ENCODE results near the gene ALDOB.

Gene ALDOB

GRCh38 chr9:101435601-101436079, at the start of gene ALDOB:
ALDOB (minus strand) TSS chr9:101435774; CDS start chr9:101430887, 4,887 bp downstream.
- Mint-ChIP-seq H3K4me3 (no peak within 1 kb of the TSS), H3K4me1 (ENCODE audit: low read depth) (no peaks in the 10 kb centered on the region), H3K27me3 (ENCODE audit: low read depth) (peaks cover 4% of the 10 kb centered on the region), H3K9me3 (no peaks in the 10 kb centered on the region), H3K36me3 (ENCODE audit: low read depth) (no peaks in the 10 kb centered on the region), H3K27ac (no peak within 1 kb of the TSS)
- DNase-seq (ENCODE audit: low spot score): no peak

GRCh38 chr9:101484046-101484445, 48.5 kb upstream of the ALDOB start:
- Mint-ChIP-seq H3K27me3 (ENCODE audit: low read depth) (peaks cover 40% of the 10 kb centered on the region), H3K4me3 (no peak overlapping the region), H3K36me3 (ENCODE audit: low read depth) (no peaks in the 10 kb centered on the region), H3K4me1 (ENCODE audit: low read depth) (no peaks in the 10 kb centered on the region), H3K9me3 (no peaks in the 10 kb centered on the region), H3K27ac (no peak overlapping the region)
- DNase-seq (ENCODE audit: low spot score): no peak

GRCh38 chr9:101481261-101481660, 45.7 kb upstream of the ALDOB start:
- no peaks in the 10 kb centered on the region for H3K9me3 Mint-ChIP-seq
- no peaks in the 10 kb centered on the region for H3K36me3 Mint-ChIP-seq (ENCODE audit: low read depth)
- DNase-seq (ENCODE audit: low spot score): no peak
- H3K27me3 Mint-ChIP-seq (ENCODE audit: low read depth): peaks cover 23% of the 10 kb centered on the region
- H3K27ac Mint-ChIP-seq: no peak overlapping the region
- no peak overlapping the region for H3K4me3 Mint-ChIP-seq
- no peaks in the 10 kb centered on the region for H3K4me1 Mint-ChIP-seq (ENCODE audit: low read depth)

GRCh38 chr9:101480386-101480785, 44.8 kb upstream of the ALDOB start:
- DNase-seq (ENCODE audit: low spot score): no peak
- Mint-ChIP-seq H3K27me3 (ENCODE audit: low read depth) (peaks cover 16% of the 10 kb centered on the region), H3K27ac (no peak overlapping the region), H3K9me3 (no peaks in the 10 kb centered on the region), H3K36me3 (ENCODE audit: low read depth) (no peaks in the 10 kb centered on the region), H3K4me1 (ENCODE audit: low read depth) (no peaks in the 10 kb centered on the region), H3K4me3 (no peak overlapping the region)

GRCh38 chr9:101479338-101480030, 43.9 kb upstream of the ALDOB start:
- Mint-ChIP-seq H3K4me3 (no peak overlapping the region), H3K9me3 (no peaks in the 10 kb centered on the region)

GRCh38 chr9:101478906-101479305, 43.3 kb upstream of the ALDOB start:
- DNase-seq (ENCODE audit: low spot score): no peak
- H3K4me1 Mint-ChIP-seq (ENCODE audit: low read depth): no peaks in the 10 kb centered on the region
- H3K27ac Mint-ChIP-seq: no peak overlapping the region
- H3K27me3 Mint-ChIP-seq (ENCODE audit: low read depth): peaks cover 4% of the 10 kb centered on the region
- no peaks in the 10 kb centered on the region for H3K9me3 Mint-ChIP-seq
- no peaks in the 10 kb centered on the region for H3K36me3 Mint-ChIP-seq (ENCODE audit: low read depth)
- H3K4me3 Mint-ChIP-seq: no peak overlapping the region

More at GRCh38 chr9:101479338-101480030, 43.9 kb upstream of the ALDOB start:
- Mint-ChIP-seq H3K27ac (no peak overlapping the region), H3K4me1 (ENCODE audit: low read depth) (no peaks in the 10 kb centered on the region), H3K36me3 (ENCODE audit: low read depth) (no peaks in the 10 kb centered on the region), H3K27me3 (ENCODE audit: low read depth) (peaks cover 10% of the 10 kb centered on the region)
- DNase-seq (ENCODE audit: low spot score): no peak

GRCh38 chr9:101478444-101478843, 42.9 kb upstream of the ALDOB start:
- Mint-ChIP-seq H3K36me3 (ENCODE audit: low read depth) (no peaks in the 10 kb centered on the region), H3K4me1 (ENCODE audit: low read depth) (no peaks in the 10 kb centered on the region), H3K27ac (no peak overlapping the region), H3K4me3 (no peak overlapping the region), H3K9me3 (no peaks in the 10 kb centered on the region), H3K27me3 (ENCODE audit: low read depth) (peaks cover 5% of the 10 kb centered on the region)
- DNase-seq (ENCODE audit: low spot score): no peak

GRCh38 chr9:101477736-101478135, 42.2 kb upstream of the ALDOB start:
- H3K27me3 Mint-ChIP-seq (ENCODE audit: low read depth): peaks cover 8% of the 10 kb centered on the region
- DNase-seq (ENCODE audit: low spot score): no peak
- H3K27ac Mint-ChIP-seq: no peak overlapping the region
- H3K4me3 Mint-ChIP-seq: no peak overlapping the region
- H3K4me1 Mint-ChIP-seq (ENCODE audit: low read depth): no peaks in the 10 kb centered on the region
- no peaks in the 10 kb centered on the region for H3K36me3 Mint-ChIP-seq (ENCODE audit: low read depth)
- no peaks in the 10 kb centered on the region for H3K9me3 Mint-ChIP-seq

- no peaks in the 10 kb centered on the region for H3K9me3 Mint-ChIP-seq
- DNase-seq (ENCODE audit: low spot score): no peak
- no peak overlapping the region for H3K27ac Mint-ChIP-seq
- H3K36me3 Mint-ChIP-seq (ENCODE audit: low read depth): no peaks in the 10 kb centered on the region
- no peak overlapping the region for H3K4me3 Mint-ChIP-seq
- H3K27me3 Mint-ChIP-seq (ENCODE audit: low read depth): peaks cover 5% of the 10 kb centered on the region
- no peaks in the 10 kb centered on the region for H3K4me1 Mint-ChIP-seq (ENCODE audit: low read depth)
Measured at GRCh38 chr9:101477214-101477613, 41.6 kb upstream of the ALDOB start.

- H3K4me3 Mint-ChIP-seq: no peak overlapping the region
- H3K27me3 Mint-ChIP-seq (ENCODE audit: low read depth): peaks cover 10% of the 10 kb centered on the region
- no peak for DNase-seq (ENCODE audit: low spot score)
- no peaks in the 10 kb centered on the region for H3K9me3 Mint-ChIP-seq
- H3K36me3 Mint-ChIP-seq (ENCODE audit: low read depth): no peaks in the 10 kb centered on the region
- H3K4me1 Mint-ChIP-seq (ENCODE audit: low read depth): no peaks in the 10 kb centered on the region
- H3K27ac Mint-ChIP-seq: no peak overlapping the region
Measured at GRCh38 chr9:101476576-101477208, 41.1 kb upstream of the ALDOB start.

- Mint-ChIP-seq H3K4me3 (no peak overlapping the region), H3K27ac (no peak overlapping the region), H3K36me3 (ENCODE audit: low read depth) (no peaks in the 10 kb centered on the region), H3K9me3 (no peaks in the 10 kb centered on the region), H3K4me1 (ENCODE audit: low read depth) (no peaks in the 10 kb centered on the region), H3K27me3 (ENCODE audit: low read depth) (peaks cover 24% of the 10 kb centered on the region)
- no peak for DNase-seq (ENCODE audit: low spot score)
Measured at GRCh38 chr9:101472891-101473290, 37.3 kb upstream of the ALDOB start.

- peaks cover 24% of the 10 kb centered on the region for H3K27me3 Mint-ChIP-seq (ENCODE audit: low read depth)
- no peaks in the 10 kb centered on the region for H3K4me1 Mint-ChIP-seq (ENCODE audit: low read depth)
- no peaks in the 10 kb centered on the region for H3K9me3 Mint-ChIP-seq
- no peaks in the 10 kb centered on the region for H3K36me3 Mint-ChIP-seq (ENCODE audit: low read depth)
- no peak overlapping the region for H3K4me3 Mint-ChIP-seq
- H3K27ac Mint-ChIP-seq: no peak overlapping the region
- DNase-seq (ENCODE audit: low spot score): no peak
Measured at GRCh38 chr9:101470929-101471328, 35.4 kb upstream of the ALDOB start.

GRCh38 chr9:101470021-101470420, 34.4 kb upstream of the ALDOB start:
- H3K27me3 Mint-ChIP-seq (ENCODE audit: low read depth): peaks cover 30% of the 10 kb centered on the region
- H3K4me3 Mint-ChIP-seq: no peak overlapping the region
- H3K36me3 Mint-ChIP-seq (ENCODE audit: low read depth): no peaks in the 10 kb centered on the region
- no peaks in the 10 kb centered on the region for H3K9me3 Mint-ChIP-seq
- DNase-seq (ENCODE audit: low spot score): no peak
- H3K4me1 Mint-ChIP-seq (ENCODE audit: low read depth): no peaks in the 10 kb centered on the region
- H3K27ac Mint-ChIP-seq: no peak overlapping the region

- no peaks in the 10 kb centered on the region for H3K9me3 Mint-ChIP-seq
- DNase-seq (ENCODE audit: low spot score): no peak
- no peak overlapping the region for H3K27ac Mint-ChIP-seq
- H3K4me1 Mint-ChIP-seq (ENCODE audit: low read depth): no peaks in the 10 kb centered on the region
- no peaks in the 10 kb centered on the region for H3K36me3 Mint-ChIP-seq (ENCODE audit: low read depth)
- H3K4me3 Mint-ChIP-seq: no peak overlapping the region
- peaks cover 32% of the 10 kb centered on the region for H3K27me3 Mint-ChIP-seq (ENCODE audit: low read depth)
Measured at GRCh38 chr9:101469026-101469425, 33.5 kb upstream of the ALDOB start.
